HG02885 (cell line): ENCODE results near the gene OR6C75.
A peak's percentile ranks its signal among the peaks of the same experiment; 100 is the strongest.
"Not testable (repeated sequence)": the region's sequence is repeated elsewhere in the genome, so short reads cannot be mapped to it uniquely, and the experiment has no call there.

ENCODE experiments used
- ATAC-seq: cut with Tn5 transposase; IDR thresholded peaks from one replicate; pipeline ENCODE4 v1.9.1; 2021; ENCODE audit warnings: mild to moderate bottlenecking; ENCODE audit not compliant: unreplicated experiment, poor library complexity

The OR6C75 gene

DNA sequence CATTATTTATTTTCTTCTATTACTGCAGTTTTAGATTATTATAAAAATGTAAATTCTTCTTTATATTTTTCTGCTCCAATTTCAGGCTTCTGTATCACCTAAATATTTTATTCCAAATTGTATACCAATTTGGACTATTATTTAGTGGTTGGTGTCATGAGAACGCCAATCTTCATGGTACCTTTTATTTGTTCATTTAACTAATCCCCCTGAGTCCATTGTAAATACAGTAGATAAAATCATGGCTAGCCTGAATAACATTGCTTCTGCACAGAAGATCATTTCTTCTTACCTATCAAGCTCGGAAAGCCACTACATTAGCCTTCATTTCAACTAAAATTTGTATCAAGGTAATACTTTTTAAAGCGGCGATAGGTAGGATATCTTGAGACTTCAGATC is at the start of gene OR6C75:
Gene OR6C75, plus strand, starts transcription at position 301 of the 400 bp plus-strand sequence. CDS start 2,136 bp downstream, outside the sequence.
- ATAC-seq: no peak

DNA sequence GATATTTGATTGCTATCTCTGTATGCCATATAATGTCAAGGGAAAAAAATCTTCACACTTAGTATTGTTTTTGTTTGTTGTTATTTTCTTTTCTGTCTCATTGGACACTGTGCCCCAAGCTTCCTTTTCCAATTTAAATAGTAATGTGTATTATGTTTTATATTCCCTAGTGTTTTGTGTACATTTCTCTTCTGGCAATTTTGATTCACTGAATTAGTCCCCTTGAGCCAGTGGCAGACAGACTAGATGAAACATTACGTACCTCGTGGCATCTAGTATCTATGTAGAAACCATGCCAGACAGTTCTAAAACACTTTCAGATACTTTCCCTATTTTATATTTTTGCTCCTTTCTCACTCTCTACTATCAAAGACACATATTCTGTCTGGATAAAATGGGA is 48.7 kb upstream of the OR6C75 start, which contains the start of gene OR6C1:
Gene OR6C1, plus strand, starts transcription at position 301 of the 400 bp plus-strand sequence. CDS start 6,257 bp downstream, outside the sequence.
- no peak for ATAC-seq

DNA sequence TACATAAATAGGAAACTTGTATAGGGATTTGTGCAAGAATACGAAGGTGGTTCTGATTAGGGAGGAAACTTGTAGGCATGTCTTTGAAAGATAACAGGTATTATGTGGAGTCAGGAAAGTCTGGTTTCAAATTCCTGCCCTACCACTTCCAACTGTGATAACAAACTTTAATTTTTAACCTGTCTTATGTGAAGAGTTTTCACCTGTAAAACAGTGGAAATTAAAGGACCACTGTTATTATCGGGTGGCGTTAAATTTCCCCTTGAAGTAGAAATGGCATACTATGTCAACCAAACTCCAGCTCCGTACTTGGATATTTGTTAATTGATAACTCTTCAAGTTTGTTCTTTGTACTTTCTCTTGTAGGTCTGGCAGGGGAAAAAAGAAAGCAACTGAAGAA is 42.6 kb upstream of the OR6C75 start:
- no peak for ATAC-seq

DNA sequence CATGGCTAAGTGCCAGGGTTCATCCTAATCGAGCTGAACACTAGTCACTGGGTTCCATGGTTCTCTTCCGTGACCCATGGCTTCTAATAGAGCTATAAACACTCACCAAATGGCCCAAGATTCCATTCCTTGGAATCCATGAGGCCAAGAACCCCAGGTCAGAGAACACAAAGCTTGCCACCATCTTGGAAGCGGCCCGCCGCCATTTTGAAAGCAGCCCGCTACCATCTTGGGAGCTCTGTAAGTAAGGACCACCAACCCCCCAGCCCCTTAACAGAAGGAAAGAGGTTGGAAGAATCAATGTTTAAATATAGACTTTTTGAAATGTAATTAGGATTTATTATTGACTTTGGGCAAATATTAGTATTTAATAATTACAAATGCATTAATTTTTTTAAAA is 37.0 kb upstream of the OR6C75 start:
- ATAC-seq: not testable (repeated sequence)

DNA sequence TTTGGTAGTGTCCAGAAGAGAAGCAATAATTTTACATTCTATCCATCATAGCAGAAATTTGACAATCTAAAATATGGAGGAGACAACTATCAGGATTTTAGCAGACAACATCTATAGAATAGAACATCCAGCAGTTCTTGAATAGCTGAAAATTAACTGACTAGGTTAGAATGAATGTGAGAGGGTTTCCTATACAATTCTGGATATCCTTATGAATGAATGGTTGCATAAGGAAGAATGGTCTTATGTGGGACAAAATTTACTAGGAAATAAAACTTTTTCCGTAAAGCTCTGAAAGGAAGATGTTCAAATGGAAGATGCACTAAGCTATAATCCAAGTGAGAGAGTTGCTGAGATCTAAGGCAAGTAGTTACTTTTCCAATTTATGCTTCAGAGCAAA is 32.3 kb upstream of the OR6C75 start, which contains the start of gene OR6C3:
Gene OR6C3, plus strand, starts transcription at position 301 of the 400 bp plus-strand sequence. CDS start 955 bp downstream, outside the sequence.
- ATAC-seq: no peak

DNA sequence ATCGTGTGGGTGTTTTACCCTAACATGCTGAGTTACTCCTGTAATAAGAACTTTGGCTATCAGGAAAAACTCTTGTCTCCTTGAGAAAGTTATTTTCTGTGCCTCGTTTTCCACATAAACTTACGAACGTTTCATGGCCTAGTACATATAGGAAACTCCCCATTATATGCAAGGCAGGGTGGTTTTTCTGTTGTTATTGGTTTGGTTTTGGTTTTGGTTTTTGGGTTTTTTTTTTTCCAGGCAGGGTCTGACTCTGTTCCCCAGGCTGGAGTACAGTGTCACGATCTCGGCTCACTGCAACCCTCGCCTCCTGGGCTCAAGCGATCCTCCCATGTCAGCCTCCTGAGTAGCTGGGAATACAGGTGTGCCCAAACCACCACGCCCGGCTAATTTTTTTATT is 26.8 kb upstream of the OR6C75 start:
- no peak for ATAC-seq

DNA sequence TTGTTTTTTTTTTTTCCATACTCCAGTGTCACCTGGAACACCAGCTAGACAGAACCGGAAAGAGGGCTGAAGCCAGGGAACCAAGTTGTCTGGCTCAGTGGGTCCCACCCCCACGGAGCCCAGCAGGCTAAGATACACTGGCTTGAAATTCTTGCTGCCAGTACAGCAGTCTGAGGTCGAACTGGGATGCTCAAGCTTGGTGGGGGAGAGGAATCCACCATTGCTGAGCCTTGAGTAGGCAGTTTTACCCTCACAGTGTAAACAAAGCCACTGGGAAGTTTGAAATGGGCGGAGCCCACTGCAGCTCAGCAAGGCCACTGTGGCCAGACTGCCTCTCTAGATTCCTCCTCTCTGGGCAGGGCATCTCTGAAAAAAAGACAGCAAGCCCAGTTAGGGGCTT is 7.4 kb upstream of the OR6C75 start:
- not testable (repeated sequence) for ATAC-seq

DNA sequence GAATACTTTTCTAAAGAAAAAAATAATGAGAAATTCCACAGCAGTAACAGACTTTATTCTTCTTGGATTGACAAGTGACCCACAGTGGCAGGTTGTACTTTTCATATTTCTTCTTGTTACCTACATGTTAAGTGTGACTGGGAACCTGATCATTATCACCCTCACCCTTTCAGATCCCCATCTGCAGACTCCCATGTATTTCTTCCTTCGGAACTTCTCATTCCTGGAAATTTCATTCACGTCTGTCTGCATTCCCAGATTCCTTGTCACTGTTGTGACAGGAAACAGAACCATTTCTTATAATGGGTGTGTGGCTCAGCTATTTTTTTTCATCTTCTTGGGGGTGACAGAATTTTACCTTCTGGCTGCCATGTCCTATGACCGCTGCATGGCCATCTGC is 2.3 kb downstream of the OR6C75 start:
- ATAC-seq: no peak

DNA sequence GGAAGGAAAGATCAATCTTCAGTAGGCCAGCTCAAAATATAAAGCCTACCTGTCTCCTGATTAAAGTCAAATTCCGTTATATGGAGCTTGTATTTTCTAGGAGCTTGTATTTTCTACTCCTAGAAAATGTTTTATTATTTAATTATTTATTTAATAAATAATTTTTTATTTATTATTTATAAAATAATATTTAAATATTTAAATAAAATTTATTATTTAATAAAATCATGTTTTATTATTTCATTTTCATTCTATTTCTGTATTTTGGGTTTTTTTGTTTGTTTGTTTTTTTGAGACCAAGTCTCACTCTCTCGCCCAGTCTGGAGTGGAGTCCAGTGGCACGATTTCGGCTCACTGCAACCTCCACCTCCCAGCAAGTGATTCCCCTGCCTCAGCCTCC is 9.7 kb downstream of the OR6C75 start:
- no peak for ATAC-seq

DNA sequence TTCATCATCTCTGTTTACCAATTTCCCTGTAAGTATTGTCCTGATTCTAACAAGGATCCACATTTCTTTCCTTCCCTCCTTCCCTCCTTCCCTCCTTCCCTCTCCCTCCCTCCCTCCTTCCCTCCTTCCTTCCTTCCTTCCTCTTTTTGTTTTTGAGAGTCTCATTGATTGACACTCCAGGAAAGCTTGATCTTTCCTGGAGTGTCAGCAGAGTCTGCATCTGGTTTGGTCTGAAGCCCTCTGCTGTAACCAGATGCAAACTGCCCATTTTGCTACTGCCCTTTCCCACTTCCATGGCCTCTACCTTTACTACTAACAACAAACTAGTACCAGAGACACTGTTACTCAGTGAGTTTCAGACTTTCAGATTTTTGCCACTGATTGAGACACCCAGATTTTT is 23.1 kb downstream of the OR6C75 start:
- ATAC-seq: no peak

DNA sequence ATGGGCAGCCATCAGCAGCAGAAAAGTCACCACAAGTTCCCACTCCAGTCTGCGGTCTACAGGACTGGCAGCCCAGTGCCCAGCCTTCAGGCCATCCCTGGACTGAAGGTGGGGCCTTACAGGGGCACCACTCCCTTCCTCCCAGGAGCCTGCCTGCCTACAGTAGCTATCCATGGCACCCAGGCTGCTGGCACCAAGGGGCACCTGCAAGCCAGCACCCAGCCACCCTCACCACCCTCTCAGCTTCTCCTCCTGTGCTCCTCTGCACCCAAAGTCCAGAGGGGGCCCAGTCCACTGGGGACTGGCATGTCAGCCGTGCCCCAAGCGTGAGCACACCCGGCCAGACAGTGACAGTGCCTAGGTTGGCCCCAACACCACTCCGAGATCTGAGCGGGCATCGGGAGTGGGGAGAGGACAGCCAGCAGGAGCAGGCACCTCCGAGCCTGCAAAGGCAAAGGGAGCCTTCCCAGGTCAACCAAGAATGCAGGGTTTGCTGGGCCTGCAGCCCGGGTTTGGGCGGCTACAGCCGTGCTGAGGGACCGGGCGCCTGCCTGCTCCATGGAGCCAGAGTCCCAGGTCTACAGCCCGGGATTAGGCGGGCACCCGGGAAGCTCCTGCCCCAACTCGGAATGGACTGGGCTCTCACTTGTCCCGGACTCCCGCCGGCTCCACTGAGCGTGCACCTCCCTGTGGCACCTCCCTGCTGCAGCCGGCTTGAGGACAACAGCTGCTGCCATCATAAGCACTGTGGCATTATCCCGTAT is 29.4 kb downstream of the OR6C75 start:
- no peak for ATAC-seq

DNA sequence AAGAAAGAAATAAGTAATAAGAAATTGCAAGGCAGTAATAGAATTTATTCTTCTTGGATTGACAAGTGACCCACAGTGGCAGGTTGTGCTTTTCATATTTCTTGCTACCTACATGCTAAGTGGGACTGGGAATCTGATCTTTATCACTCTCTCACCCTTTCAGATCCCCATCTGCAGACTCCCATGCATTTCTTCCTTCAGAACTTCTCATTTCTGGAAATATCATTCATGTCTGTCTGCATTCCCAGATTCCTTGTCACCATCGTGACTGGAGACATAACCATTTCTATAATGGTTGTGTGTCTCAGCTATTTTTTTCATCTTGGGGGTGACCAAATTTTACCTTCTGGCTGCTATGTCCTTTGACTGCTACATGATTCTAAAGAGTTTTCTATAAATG is 33.6 kb downstream of the OR6C75 start:
- no peak for ATAC-seq

DNA sequence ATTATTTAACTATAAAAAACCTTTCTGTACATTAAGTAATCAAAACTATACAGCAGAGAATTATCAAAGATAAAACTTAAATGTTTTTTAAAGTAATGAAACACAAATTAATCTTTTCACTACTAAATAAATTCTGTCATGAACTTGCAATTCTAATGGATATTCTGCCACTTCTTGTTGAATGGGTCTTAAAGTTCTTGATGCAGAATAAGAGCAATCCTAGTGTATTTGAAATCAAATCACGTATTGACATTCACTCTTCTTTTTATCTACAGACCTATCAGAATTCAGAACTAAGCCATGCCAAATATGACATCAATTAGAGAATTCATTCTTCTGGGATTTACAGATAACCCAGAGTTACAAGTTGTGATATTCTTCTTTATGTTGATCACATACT is 37.5 kb downstream of the OR6C75 start, which contains the start of gene OR6C65:
Gene OR6C65, plus strand, starts transcription at position 301 of the 400 bp plus-strand sequence. Its CDS starts 0 bp downstream, at position 301.
- ATAC-seq: no peak

DNA sequence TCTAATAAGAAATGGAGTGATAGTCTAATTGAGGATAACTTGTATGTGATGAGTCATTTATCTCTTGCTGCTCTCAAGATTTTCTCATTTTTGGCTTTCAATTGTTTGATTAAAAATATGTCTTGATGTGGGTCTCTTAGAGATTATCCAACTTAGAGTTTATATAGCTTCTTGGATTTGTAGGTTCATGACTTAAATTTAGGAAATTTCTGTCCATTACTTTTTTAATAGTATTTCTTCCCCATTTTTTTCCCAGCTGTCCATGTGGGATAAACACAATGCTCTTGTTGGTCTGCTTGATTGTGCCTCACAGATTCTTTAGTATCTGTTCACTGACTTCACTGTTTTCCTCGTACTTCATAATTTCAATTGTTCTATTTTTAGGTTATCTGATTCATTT is 45.1 kb downstream of the OR6C75 start:
- no peak for ATAC-seq

DNA sequence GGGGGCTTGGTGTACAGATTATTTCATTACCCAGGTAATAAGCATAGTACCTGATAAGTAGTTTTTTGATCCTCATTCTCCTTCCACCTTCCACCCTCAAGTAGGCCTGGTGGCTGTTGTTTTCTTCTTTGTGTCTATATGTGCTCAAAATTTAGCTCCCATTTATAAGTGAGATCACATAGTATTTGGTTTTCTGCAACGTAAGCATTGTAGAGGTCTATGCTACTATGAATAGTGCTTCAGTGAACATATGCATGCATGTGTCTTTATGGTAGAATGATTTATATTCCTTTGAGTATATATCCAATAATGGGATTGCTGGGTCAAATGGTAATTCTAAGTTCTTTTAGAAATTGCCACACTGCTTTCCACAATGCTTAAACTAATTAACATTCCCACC is 46.4 kb downstream of the OR6C75 start:
- not testable (repeated sequence) for ATAC-seq

DNA sequence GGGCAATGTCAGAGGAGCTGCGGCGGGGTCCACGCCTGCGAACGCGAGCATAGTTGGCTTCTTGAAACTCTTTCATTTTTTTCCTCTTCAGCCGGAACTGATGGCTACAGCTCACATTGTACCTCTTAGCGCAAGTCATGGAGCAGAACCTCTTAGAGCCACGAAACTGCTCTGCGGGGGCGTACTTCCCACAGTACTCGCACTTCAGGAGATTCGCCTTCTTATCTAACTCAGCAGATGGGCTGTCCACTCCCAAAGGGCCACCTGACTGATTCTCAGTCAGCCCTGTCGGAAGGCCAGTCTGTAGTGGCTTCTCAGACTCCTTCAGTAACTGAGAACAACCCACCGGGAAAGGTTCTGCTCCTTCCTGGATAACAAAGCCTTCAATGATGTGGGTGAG is 49.4 kb downstream of the OR6C75 start:
- not testable (repeated sequence) for ATAC-seq

DNA sequence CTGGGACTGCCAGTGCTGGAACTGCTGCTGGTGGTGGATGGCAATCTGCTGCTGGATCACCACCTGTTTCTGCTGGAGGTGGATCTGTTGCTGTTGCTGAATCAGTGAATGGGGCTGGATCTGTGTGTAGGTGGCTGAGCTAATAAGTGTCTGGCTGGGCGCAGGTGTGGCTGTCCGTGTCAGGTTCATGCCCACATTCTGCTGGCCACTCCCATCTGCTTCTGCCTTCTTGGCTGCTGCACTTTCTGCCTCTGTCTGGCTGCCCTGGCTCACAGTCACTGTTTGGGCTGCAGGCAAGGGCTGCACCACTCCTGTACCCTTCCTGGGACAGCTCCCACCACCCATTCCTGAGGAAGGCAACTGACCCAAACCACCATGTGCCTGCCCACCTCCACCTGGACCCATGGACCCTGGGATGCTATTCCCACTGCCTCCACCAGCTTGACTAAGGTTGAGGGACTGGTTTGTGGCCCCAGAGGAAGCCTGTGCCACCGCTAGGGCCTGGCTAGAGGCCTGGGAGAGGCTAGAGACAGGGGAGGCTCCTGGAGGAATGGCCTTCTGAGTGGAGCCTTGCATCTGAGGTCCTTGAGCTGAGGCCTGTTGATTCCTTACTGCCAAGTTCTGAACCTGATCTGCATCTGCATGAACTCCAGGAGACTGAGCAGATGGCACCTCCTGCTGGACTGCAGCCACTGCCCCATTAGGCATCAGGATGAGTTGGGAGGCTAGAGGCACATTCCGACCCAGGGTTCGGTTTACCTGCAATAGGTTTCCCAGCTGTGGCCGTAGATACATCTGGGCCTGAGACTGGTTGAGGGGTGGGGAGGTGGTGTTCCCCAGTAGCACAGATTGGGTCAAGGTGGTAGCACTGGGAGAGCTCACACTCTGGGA is 51.0 kb downstream of the OR6C75 start:
- not testable (repeated sequence) for ATAC-seq

DNA sequence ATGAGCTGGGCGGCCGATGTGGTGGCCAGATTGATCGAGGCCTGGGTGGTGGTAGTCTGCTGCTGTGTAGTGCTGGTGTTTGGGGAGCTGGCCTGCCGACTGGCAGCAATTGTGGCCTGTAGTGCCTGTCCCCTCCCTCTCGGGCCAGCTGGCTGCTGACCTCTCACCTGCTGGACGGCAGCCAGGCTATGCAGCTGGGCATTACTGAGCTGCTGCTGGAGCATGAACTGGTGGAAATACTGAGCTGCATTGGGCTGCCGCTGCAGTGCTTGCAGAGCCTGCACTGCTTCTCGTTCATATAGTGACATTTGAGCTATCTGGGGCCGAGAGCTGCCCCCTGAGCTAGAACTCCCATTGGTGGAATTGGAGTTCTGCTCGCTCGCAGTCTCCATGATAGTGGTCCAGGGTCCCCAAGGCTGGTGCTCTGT is 51.6 kb downstream of the OR6C75 start:
- ATAC-seq: not testable (repeated sequence)

DNA sequence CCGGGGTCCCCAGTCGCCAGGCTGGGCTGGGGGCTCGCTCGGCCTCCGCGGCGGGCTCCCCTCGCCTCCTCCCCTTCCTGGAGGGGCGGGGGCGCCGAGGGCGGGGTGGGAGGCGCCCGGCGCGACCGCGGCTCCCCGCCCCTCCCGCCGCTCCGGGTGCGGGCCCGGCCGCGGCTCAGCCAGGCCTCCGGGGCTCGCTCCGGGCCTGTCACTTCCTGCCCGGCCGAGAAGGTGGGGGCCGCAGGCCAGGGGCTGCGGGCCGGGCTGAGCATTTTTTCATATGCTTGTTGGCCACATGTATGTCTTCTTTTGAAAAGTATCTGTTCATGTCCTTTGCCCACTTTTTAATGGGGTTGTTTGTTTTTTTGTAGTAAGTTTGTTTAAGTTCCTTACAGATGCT is 52.1 kb downstream of the OR6C75 start:
- peak; percentile 54 for ATAC-seq

DNA sequence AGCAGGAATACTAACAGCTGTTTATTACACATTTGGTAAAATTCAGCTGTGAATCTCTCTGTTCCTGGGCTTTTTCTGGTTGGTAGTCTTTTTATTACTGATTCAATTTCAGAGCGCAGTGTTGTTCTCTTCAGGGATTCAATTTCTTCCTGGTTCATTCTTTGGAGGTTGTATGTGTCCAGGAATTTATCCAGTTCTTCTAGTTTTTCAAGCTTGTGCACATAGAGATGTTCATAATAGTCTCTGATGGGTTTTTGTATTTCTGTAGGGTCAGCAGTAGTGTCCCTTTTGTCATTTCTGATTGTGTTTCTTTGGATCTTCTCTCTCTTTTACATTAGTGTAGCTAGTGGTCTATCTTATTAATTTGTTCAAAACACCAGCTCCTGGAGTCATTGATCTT is 54.2 kb downstream of the OR6C75 start:
- ATAC-seq: no peak
